Neural crest cell (in vitro differentiated cells): Measurements from ENCODE around the gene CANT1. TPM values are rescaled to one million over a fixed set of nuclear protein-coding genes. Genes with fewer than 3 reads are reported as not detected.
"Not testable (repeated sequence)": the region's sequence is repeated elsewhere in the genome, so short reads cannot be mapped to it uniquely, and the experiment has no call there.

ENCODE experiments used
- DNase-seq: peaks from one replicate; pipeline ENCODE4 v3.0.0; 2021; ENCODE audit warnings: low read depth, mixed read lengths, low spot score
- H3K27ac Mint-ChIP-seq: one replicate; pipeline ENCODE4 v1.8.0; 2021; ENCODE audit warnings: mild to moderate bottlenecking, mixed read lengths; ENCODE audit not compliant: unreplicated experiment
- H3K27me3 Mint-ChIP-seq: 2 replicates; pipeline ENCODE4 v1.8.0; 2021; ENCODE audit warnings: low read depth, mild to moderate bottlenecking, mixed read lengths
- H3K36me3 Mint-ChIP-seq: 2 replicates; pipeline ENCODE4 v1.8.0; 2021; ENCODE audit warnings: low read depth, mild to moderate bottlenecking, mixed read lengths
- H3K4me1 Mint-ChIP-seq: 2 replicates; pipeline ENCODE4 v1.8.0; 2021; ENCODE audit warnings: mixed read lengths
- H3K4me3 Mint-ChIP-seq: one replicate; pipeline ENCODE4 v1.8.0; 2021; ENCODE audit warnings: mild to moderate bottlenecking, mixed read lengths
- H3K9me3 Mint-ChIP-seq: 2 replicates; pipeline ENCODE4 v1.8.0; 2021; ENCODE audit warnings: mixed read lengths
- total RNA-seq: library from RNA; stranded (reverse); gene quantifications from 2 replicates; pipeline ENCODE4 v1.2.1, GENCODE V29; 2021
- TF ChIP-seq, protein P1 (sequence below): fragments of 200-600 bp; sonication (generic); conservative IDR thresholded peaks from 2 replicates; pipeline ENCODE4 v1.5.0; 2021; ENCODE audit warnings: antibody characterized with exemption, mild to moderate bottlenecking

Gene CANT1
- total RNA-seq, 1 donor from 2014 or later: 63.8 TPM

DNA sequence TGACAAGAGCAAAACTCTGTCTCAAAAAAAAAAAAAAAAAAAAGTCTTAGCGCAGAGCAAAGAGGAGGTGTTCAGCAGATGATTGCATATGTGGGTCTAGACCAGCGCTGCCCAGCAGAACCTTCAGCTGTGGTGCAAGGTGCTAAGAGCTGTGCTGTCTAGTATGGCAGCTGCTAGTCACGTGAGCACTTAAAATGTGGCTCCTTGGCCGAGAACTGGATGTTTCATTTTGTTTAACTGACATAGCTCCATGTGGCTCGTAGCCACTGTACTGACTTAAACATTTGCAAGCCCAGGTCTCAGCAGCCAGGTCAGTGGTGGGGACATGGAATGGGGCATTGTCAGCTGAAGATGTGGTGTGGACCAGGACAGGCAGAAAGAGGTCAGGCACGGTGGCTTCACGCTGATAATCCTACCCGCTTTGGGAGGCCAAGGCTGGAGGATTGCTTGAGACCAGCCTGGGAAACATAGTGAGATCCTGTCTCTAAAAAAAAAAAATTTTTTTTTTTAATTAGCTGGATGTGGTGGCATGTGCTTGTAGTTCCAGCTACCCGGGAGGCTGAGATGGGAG is 23.6 kb upstream of the CANT1 start:
- peaks cover 33% of the 10 kb centered on the region for H3K27me3 Mint-ChIP-seq
- no peaks in the 10 kb centered on the region for H3K36me3 Mint-ChIP-seq
- DNase-seq: no peak
- no peaks in the 10 kb centered on the region for H3K9me3 Mint-ChIP-seq
- no peak overlapping the region for H3K4me3 Mint-ChIP-seq
- no peak overlapping the region for H3K27ac Mint-ChIP-seq
- H3K4me1 Mint-ChIP-seq: peaks cover 10% of the 10 kb centered on the region
- TF ChIP-seq, protein P1, sequence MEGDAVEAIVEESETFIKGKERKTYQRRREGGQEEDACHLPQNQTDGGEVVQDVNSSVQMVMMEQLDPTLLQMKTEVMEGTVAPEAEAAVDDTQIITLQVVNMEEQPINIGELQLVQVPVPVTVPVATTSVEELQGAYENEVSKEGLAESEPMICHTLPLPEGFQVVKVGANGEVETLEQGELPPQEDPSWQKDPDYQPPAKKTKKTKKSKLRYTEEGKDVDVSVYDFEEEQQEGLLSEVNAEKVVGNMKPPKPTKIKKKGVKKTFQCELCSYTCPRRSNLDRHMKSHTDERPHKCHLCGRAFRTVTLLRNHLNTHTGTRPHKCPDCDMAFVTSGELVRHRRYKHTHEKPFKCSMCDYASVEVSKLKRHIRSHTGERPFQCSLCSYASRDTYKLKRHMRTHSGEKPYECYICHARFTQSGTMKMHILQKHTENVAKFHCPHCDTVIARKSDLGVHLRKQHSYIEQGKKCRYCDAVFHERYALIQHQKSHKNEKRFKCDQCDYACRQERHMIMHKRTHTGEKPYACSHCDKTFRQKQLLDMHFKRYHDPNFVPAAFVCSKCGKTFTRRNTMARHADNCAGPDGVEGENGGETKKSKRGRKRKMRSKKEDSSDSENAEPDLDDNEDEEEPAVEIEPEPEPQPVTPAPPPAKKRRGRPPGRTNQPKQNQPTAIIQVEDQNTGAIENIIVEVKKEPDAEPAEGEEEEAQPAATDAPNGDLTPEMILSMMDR: no peak

DNA sequence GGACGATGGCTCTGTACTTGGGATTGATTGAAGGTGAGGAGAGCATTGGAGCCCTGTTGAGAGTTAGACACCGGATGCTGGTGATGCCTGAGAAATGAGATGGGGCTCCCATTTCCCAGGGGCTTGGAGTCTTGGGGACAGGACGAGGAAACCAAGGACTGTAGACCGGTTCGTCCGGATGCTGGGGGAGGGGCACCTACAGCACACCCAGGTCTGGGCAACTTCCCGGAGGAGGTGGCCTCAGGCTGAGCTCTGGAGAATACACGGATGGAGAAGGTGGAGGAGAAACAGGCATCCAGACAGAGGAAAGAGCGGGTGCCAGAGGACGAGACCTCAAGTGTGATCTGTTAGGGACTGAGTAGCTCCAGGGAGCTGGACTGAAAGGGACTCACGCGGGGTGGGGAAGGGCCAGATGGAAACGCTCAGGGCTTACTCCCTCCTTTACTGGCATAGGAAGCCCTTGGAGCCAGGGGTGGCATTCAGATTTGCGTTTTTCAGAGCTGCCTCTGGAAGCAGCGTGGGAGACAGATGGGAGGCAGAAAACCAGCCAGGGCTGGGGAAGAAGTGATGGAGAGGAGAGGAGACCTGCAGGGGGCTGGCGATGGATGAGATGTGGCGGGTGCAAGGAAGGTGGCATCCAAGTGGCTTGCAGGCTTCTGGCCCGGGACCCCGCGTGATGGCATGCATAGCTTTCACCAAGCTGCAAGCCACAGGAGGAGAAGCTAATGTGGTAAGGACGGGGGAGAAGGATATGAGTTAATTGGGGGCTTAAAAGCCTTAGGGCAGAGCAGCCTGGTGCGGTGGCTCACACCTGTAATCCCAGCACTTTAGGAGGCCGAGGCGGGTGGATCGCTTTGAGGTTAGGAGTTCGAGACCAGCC is 22.7 kb upstream of the CANT1 start:
- DNase-seq: no peak
- Mint-ChIP-seq H3K27me3 (peaks cover 39% of the 10 kb centered on the region), H3K27ac (no peak overlapping the region), H3K36me3 (no peaks in the 10 kb centered on the region), H3K9me3 (no peaks in the 10 kb centered on the region), H3K4me3 (no peak overlapping the region), H3K4me1 (peaks cover 10% of the 10 kb centered on the region)
- TF ChIP-seq, protein P1: no peak

DNA sequence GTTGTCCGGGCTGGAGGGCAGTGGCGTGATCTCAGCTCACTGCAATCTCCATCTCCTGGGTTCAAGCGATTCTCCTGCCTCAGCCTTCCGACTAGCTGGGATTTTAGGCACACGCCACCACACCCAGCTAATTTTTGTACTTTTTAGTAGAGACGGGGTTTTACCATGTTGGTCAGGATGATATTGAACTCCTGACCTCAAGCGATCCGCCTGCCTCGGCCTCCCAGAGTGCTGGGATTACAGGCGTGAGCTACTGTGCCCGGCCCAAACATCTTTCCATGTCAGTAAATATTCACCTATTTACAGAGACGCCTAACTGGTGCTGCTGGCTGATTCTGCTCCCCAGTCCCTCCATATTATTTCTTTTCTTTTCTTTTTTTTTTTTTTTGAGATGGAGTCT is 21.1 kb upstream of the CANT1 start:
- not testable (repeated sequence) for H3K4me3 Mint-ChIP-seq

DNA sequence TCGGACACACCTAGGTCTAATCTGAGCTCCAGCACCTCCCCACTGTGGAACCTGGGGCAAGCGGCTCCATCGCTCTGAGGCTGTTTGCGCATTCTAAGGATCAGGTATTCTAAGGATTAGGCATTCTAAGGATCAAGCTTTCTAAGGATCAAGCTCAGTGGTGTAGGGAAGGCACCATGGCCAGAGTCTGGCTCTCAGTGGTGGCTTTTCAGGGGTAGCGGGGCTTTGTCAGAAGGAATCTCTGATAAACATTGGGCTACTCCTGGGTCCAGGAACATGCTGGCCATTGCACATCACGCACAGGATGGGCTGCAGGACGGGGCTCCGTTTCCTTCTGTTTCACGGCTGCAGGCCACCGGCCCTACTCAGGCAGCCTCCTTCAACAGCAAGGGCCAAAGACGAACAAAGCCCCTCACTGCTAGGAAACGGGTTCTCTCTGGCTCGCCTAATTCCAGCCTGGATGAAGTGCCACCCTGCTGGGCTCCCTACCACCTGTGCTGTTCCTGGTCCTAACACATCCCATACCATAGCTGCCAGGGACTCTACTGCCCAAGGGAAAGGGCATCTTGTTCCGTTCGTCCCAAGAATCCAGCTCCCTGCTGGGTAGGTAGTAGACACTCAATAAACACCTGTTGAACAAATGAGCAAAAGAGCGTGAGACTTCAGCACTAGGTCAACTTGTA is 19.9 kb upstream of the CANT1 start:
- no peak for DNase-seq
- Mint-ChIP-seq H3K36me3 (no peaks in the 10 kb centered on the region), H3K27me3 (peaks cover 62% of the 10 kb centered on the region)

More for the DNA sequence above, 21.1 kb upstream of the CANT1 start:
- not testable (repeated sequence) for DNase-seq, H3K27ac Mint-ChIP-seq, H3K36me3 Mint-ChIP-seq, H3K9me3 Mint-ChIP-seq
- peaks cover 52% of the 10 kb centered on the region for H3K27me3 Mint-ChIP-seq
- H3K4me1 Mint-ChIP-seq: peaks cover 17% of the 10 kb centered on the region

DNA sequence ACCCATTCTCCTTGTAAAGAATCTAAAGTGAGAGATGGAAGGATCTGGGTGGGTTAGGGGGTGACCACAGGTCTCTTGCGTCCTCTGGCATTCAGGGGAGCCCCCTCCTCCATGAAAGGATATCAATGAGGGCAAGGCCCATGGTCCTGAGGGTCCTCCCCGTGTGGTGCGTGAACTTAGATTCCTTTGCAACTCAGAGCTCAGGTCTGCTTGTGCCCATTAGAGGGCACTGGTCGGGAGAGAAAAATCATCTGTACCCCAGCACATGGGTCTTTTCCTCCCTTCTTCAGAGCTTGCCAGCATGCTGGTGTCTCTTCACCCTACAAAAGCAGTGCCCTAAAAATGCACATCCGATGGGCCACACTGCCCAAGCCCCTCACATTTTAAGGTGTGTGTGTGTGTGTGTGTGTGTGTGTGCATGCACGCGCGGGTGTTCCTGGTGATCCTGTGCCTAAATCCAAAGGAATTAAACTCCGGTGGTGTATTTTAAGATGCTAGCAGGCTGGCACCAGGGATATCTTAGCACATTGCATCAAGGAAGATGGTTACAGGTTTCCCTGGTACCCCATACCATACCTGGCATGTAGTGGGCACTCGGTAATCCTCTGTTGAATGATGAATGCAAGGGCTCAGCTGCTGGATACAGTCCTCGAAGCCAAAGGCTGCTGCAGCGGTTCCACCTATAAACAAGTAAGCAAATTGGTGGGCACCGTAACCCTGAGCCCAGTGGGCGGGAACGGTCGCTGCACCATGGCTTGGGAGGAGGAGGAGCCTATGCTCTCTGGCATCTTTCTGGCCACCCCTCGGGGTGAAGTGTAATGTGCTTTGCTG is 19.1 kb upstream of the CANT1 start:
- Mint-ChIP-seq H3K4me3 (peak overlapping the region; percentile 67), H3K9me3 (no peaks in the 10 kb centered on the region), H3K27ac (no peak overlapping the region), H3K36me3 (no peaks in the 10 kb centered on the region), H3K27me3 (peaks cover 70% of the 10 kb centered on the region), H3K4me1 (peaks cover 20% of the 10 kb centered on the region)
- no peak for DNase-seq
- TF ChIP-seq, protein P1: no peak

More for the DNA sequence above, 19.9 kb upstream of the CANT1 start:
- Mint-ChIP-seq H3K9me3 (no peaks in the 10 kb centered on the region), H3K27ac (no peak overlapping the region), H3K4me3 (no peak overlapping the region), H3K4me1 (peaks cover 20% of the 10 kb centered on the region)
- TF ChIP-seq, protein P1: no peak
